Heart left ventricle (tissue), 13 donors: ENCODE measurements around the gene SLC11A2.

ENCODE experiments used
- CTCF ChIP-seq, 12 donors: fragments of 200-600 bp; sonication (generic) in 4 of 12; IDR thresholded peaks; one replicate each; pipeline versions ENCODE4 v1.5.0 to v1.8.0; 2018 to 2022; ENCODE audit warnings: antibody characterized with exemption in 12 of 12, mild to moderate bottlenecking in 5 of 12
- POLR2A ChIP-seq, 2 donors: fragments of 450-650 bp; IDR thresholded peaks; one replicate each; pipeline ENCODE4 v1.6.1; 2017; ENCODE audit warnings: antibody characterized with exemption in 2 of 2, mild to moderate bottlenecking in 2 of 2, moderate library complexity in 2 of 2
- donor health status: ischemic (EF 13 %, LVEDD 7.1; RV severe dilation, severe dysfunction).
- donor health status: DM: no; HTN: yes; CAD: no.
- donor health status: DM: no; HTN: no; CAD: no.
- donor health status: ischemic (EF 25% LVEDD 6.9; RV normal size, moderate dysfunction).
- donor health status: ischemic (EF 25% LVEDD 5.7; RV mildly dilated, moderate dysfunction).
- donor health status: ischemic (EF 35%, LVEDD 5.7; RV mildly dilated, moderate dysfunction).
- donor health status: nonischemic (EF 11% LVEDD 7.7; RV severe dilation, severe dysfunction).
- donor health status: DM: yes; HTN: yes; CAD: no.
- donor health status: PGD.
- donor health status: ischemic (EF 29% LVEDD 5.4; RV normal size, mild dysfunction).
- donor health status: nonischemic (EF 23%, LVEDD 6.1; RV moderate dilation, normal function).

- no peak for TF ChIP-seq CTCF (IDR thresholded peaks at IDR 0.05)
- no peak for TF ChIP-seq POLR2A (IDR thresholded peaks at IDR 0.05)
Observed at GRCh38 chr12:51067229-51067628, 41.0 kb upstream of the SLC11A2 start.
